Measurements from ENCODE around the gene SURF4. TPM values are rescaled to one million over a fixed set of nuclear protein-coding genes. Genes with fewer than 3 reads are reported as not detected.

The SURF4 gene
- polyA plus RNA-seq, 2 of the 4 experiments (the other 2 are of a cell fraction): 159 to 169 TPM

- peak in 1 of 2 experiments; percentile 7; a peak in 2 of 6 replicates for ATAC-seq
- CTCF ChIA-PET: interaction anchor here (0.6 to 6.2 kb wide), 14 partner anchors 9 to 161 kb away, joined by 3 to 59 read pairs (median 6); partner anchors contain the start of genes SURF1 and SURF2
Measured at GRCh38 chr9:133341369-133342068, 34.3 kb downstream of the SURF4 start.

GRCh38 chr9:133340916-133341315 is 34.9 kb downstream of the SURF4 start:
- H3K4me3 ChIP-seq: no peak overlapping the region
- TF ChIP-seq HOXB13 (CRISPR knock-in tag; IDR thresholded peaks at IDR 0.05; ENCODE audit: low read depth) (no peak), HES2 (IDR thresholded peaks at IDR 0.05) (no peak), MAX (IDR thresholded peaks at IDR 0.05) (no peak), FOSL2 (IDR thresholded peaks at IDR 0.05) (no peak), FOSL2 (CRISPR knock-in tag; IDR thresholded peaks at IDR 0.05) (no peak), POLR2AphosphoS2 (conservative IDR thresholded peaks at IDR 0.05; ENCODE audit: low read length) (no peak), HEYL (CRISPR knock-in tag; IDR thresholded peaks at IDR 0.05) (no peak), ZFP36 (IDR thresholded peaks at IDR 0.05; ENCODE audit: borderline replicate concordance, partially characterized antibody) (no peak)
- no peak for DNase-seq (ENCODE audit: low read depth in 1 of 2, low spot score in 1 of 2)
- H3K4me1 ChIP-seq: peaks cover 5% of the 10 kb centered on the region; the same call in 2 of the 3 replicates
- WGBS (ENCODE audit: missing lambda C conversion rate): 89% methylated on average over 13 of the region's 13 CpGs
- ATAC-seq: no peak
- FAIRE-seq: no peak
- POLR2A ChIA-PET: no interaction called here
- no peak overlapping the region for H3K27ac ChIP-seq
- CTCF ChIA-PET: interaction anchor here (0.9 to 6.2 kb wide), 8 partner anchors 11 to 160 kb away, joined by 3 to 59 read pairs (median 6); partner anchors contain the start of genes SURF1 and SURF2
- H3K4me2 ChIP-seq: no peak overlapping the region
- H3K9me3 ChIP-seq: no peaks in the 10 kb centered on the region

More at GRCh38 chr9:133341369-133342068, 34.3 kb downstream of the SURF4 start:
- peaks cover 7% of the 10 kb centered on the region for H3K4me1 ChIP-seq
- FAIRE-seq (no peak), DNase-seq (ENCODE audit: low read depth in 1 of 2, low spot score in 1 of 2) (no peak)
- no peak overlapping the region for H3K4me3 ChIP-seq
- H3K4me2 ChIP-seq: no peak overlapping the region
- H3K27ac ChIP-seq: no peak overlapping the region
- TF ChIP-seq CBX8 (IDR thresholded peaks at IDR 0.05): no peak
- TF ChIP-seq ZNF302 (CRISPR knock-in tag; IDR thresholded peaks at IDR 0.05): no peak
- no peak for TF ChIP-seq JUNB (IDR thresholded peaks at IDR 0.05)
- no peak for TF ChIP-seq ESRRA (IDR thresholded peaks at IDR 0.05; ENCODE audit: borderline replicate concordance, low read length)
- no peak for TF ChIP-seq ZFP36 (IDR thresholded peaks at IDR 0.05; ENCODE audit: borderline replicate concordance, partially characterized antibody)
- TF ChIP-seq EP300 (IDR thresholded peaks at IDR 0.05): no peak
- no peak for TF ChIP-seq E2F6 (IDR thresholded peaks at IDR 0.05; ENCODE audit: borderline replicate concordance, low read depth)
- no peak for TF ChIP-seq MYC (IDR thresholded peaks at IDR 0.05; ENCODE audit: borderline replicate concordance, low read length)
- no peak for TF ChIP-seq REST (IDR thresholded peaks at IDR 0.05)
- no peak for TF ChIP-seq MAX (IDR thresholded peaks at IDR 0.05)
- no peak for TF ChIP-seq NPAS2 (CRISPR knock-in tag; IDR thresholded peaks at IDR 0.05; ENCODE audit: borderline replicate concordance)
- no peak for TF ChIP-seq ZSCAN20 (CRISPR knock-in tag; IDR thresholded peaks at IDR 0.05)
- no peak for TF ChIP-seq PBX3 (IDR thresholded peaks at IDR 0.05)
- no peak for TF ChIP-seq CHD4 (IDR thresholded peaks at IDR 0.05; ENCODE audit: borderline replicate concordance)
- TF ChIP-seq GATA3 (IDR thresholded peaks at IDR 0.05; ENCODE audit: borderline replicate concordance): no peak
- TF ChIP-seq POLR2A (IDR thresholded peaks at IDR 0.05; ENCODE audit: low read length): no peak
- TF ChIP-seq HOXB13 (CRISPR knock-in tag; IDR thresholded peaks at IDR 0.05; ENCODE audit: low read depth): no peak
- no peak for TF ChIP-seq NR3C1 (IDR thresholded peaks at IDR 0.05)
- H3K9me3 ChIP-seq: no peaks in the 10 kb centered on the region
- POLR2A ChIA-PET: interaction anchor here (0.8 kb wide), 1 partner anchor 15 kb away, joined by 3 read pairs; the partner anchor contains the start of genes SURF1 and SURF2
- WGBS (ENCODE audit: missing lambda C conversion rate): 96% methylated on average over 15 of the region's 15 CpGs
